CD4-positive, alpha-beta T cell (primary cell): ENCODE measurements around the gene SEC61A2. TPM values are rescaled to one million over a fixed set of nuclear protein-coding genes. Genes with fewer than 3 reads are reported as not detected.
"Not testable (repeated sequence)": the region's sequence is repeated elsewhere in the genome, so short reads cannot be mapped to it uniquely, and the experiment has no call there.

Experiments used
- ATAC-seq: fragments of 200-7000 bp; cut with Tn5 transposase; one replicate; pipeline ENCODE4 v1.10.0; 2022; ENCODE audit warnings: mild to moderate bottlenecking; ENCODE audit not compliant: poor library complexity
- CTCF ChIA-PET: fragments of 350-600 bp; sonication (Branson Sonifier 250); formaldehyde crosslinking; loops from one replicate; lab custom pipeline; 2021; ENCODE audit warnings: antibody characterized with exemption, inconsistent platforms; lab: Charles Lee
- POLR2A ChIA-PET: fragments of 350-600 bp; sonication (Branson Sonifier 250); formaldehyde crosslinking; loops from one replicate; lab custom pipeline; 2021; ENCODE audit warnings: antibody characterized with exemption, inconsistent platforms; lab: Charles Lee
- DNase-seq, 14 experiments: peaks; one replicate each; pipeline ENCODE4 v3.0.0-alpha.2; 2013 to 2020; ENCODE audit warnings: mixed read lengths in 2 of 14
- H3K27ac ChIP-seq, 2 donors: one replicate each; pipeline versions ENCODE4 v1.5.1 to v1.7.0; 2013; ENCODE audit warnings: low read length in 2 of 2, low read depth in 1 of 2, mild to moderate bottlenecking in 1 of 2
- H3K27me3 ChIP-seq, 2 experiments: 1 replicate in 1 of 2; 2 replicates in 1 of 2; pipeline versions ENCODE4 v1.6.1 to v1.7.0; 2013; ENCODE audit warnings: low read length in 2 of 2, control low read depth in 1 of 2, mild to moderate bottlenecking in 1 of 2, moderate library complexity in 1 of 2; ENCODE audit not compliant: insufficient read depth in 2 of 2, control insufficient read depth in 1 of 2
- H3K36me3 ChIP-seq: one replicate; pipeline ENCODE4 v1.6.1; 2013; ENCODE audit warnings: low read length, control low read depth; ENCODE audit not compliant: insufficient read depth
- H3K4me1 ChIP-seq: one replicate; pipeline ENCODE4 v1.6.1; 2013; ENCODE audit warnings: low read length, control low read depth; ENCODE audit not compliant: insufficient read depth
- H3K4me3 ChIP-seq: one replicate; pipeline ENCODE4 v1.5.1; 2013; ENCODE audit warnings: mild to moderate bottlenecking, low read length, moderate library complexity
- H3K9me3 ChIP-seq, 2 experiments: 1 replicate in 1 of 2; 2 replicates in 1 of 2; pipeline versions ENCODE4 v1.6.1 to v1.7.0; 2013; ENCODE audit warnings: low read length in 2 of 2, mild to moderate bottlenecking in 2 of 2, control low read depth in 1 of 2, moderate library complexity in 1 of 2; ENCODE audit not compliant: control insufficient read depth in 1 of 2, insufficient read depth in 1 of 2
- H3K27ac Mint-ChIP-seq: one replicate; pipeline ENCODE4 v1.8.0; 2020; ENCODE audit warnings: mixed read lengths
- H3K27me3 Mint-ChIP-seq: one replicate; pipeline ENCODE4 v1.8.0; 2021; ENCODE audit warnings: mixed read lengths
- H3K36me3 Mint-ChIP-seq: one replicate; pipeline ENCODE4 v1.8.0; 2021; ENCODE audit warnings: low read depth, mixed read lengths
- H3K4me1 Mint-ChIP-seq: one replicate; pipeline ENCODE4 v1.8.0; 2021; ENCODE audit warnings: low read depth, mixed read lengths
- H3K4me3 Mint-ChIP-seq: one replicate; pipeline ENCODE4 v1.8.0; 2020; ENCODE audit warnings: mild to moderate bottlenecking, mixed read lengths
- H3K9me3 Mint-ChIP-seq: one replicate; pipeline ENCODE4 v1.8.0; 2020; ENCODE audit warnings: mixed read lengths
- intact Hi-C, 2 experiments: fragments of 100-400 bp; cut with DNase I in 1 of 2; cut with micrococcal nuclease in 1 of 2; formaldehyde crosslinking; loops; one replicate each; pipeline versions ENCODE4 v1.15.1 to v1.9.0; 2023 to 2025; cut with DNase I, micrococcal nuclease
- total RNA-seq, 174 experiments: library from RNA in 2 of 174; stranded (reverse) in 2 of 174; gene quantifications; one replicate each; pipeline ENCODE4 v1.2.3 and lab custom pipeline; 2021 to 2026
- TF ChIP-seq, protein P1 (sequence below): fragments of 200-600 bp; IDR thresholded peaks from one replicate; pipeline ENCODE4 v1.8.0; 2022; ENCODE audit warnings: antibody characterized with exemption, mild to moderate bottlenecking

SEC61A2 gene
- total RNA-seq, 2 experiments from 2014 or later = 9.9 to 10.8 TPM

DNA sequence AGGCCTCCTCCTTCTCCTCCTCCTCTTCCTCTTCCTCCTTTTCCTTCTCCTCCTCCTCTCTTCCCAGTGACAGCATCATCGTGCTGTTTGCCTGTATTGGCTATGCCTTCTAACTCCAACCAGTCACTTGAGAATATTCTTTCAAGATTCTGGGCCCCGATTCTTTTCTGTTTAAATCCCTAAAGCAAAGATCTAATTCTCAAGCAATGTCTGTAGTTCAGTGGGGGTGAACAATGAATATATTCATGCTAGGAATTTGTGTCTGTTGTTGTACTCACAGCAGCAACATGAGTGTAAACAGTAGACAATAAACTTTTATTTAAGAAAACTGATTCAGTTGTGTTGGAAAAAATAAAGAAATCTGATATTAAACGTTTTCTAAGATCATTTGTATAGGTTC lies 35.6 kb downstream of the SEC61A2 start:
- Mint-ChIP-seq H3K4me1 (no peaks in the 10 kb centered on the region), H3K27ac (peak overlapping the region; percentile 11), H3K36me3 (peaks cover 82% of the 10 kb centered on the region), H3K4me3 (no peak overlapping the region), H3K27me3 (no peaks in the 10 kb centered on the region), H3K9me3 (no peaks in the 10 kb centered on the region)
- DNase-seq (no peak), ATAC-seq (no peak)
- Histone ChIP-seq H3K36me3 (peaks cover 77% of the 10 kb centered on the region), H3K27ac (no peak overlapping the region), H3K4me1 (no peaks in the 10 kb centered on the region), H3K9me3 (no peaks in the 10 kb centered on the region), H3K27me3 (no peaks in the 10 kb centered on the region), H3K4me3 (no peak overlapping the region)
- ChIA-PET CTCF (no interaction called here), POLR2A (interaction anchor here (1.1 kb wide), 1 partner anchor 31 kb away, joined by 3 read pairs; the partner anchor contains the start of genes CDC123 and NUDT5)
- intact Hi-C loops = no loop called here
- TF ChIP-seq, protein P1, sequence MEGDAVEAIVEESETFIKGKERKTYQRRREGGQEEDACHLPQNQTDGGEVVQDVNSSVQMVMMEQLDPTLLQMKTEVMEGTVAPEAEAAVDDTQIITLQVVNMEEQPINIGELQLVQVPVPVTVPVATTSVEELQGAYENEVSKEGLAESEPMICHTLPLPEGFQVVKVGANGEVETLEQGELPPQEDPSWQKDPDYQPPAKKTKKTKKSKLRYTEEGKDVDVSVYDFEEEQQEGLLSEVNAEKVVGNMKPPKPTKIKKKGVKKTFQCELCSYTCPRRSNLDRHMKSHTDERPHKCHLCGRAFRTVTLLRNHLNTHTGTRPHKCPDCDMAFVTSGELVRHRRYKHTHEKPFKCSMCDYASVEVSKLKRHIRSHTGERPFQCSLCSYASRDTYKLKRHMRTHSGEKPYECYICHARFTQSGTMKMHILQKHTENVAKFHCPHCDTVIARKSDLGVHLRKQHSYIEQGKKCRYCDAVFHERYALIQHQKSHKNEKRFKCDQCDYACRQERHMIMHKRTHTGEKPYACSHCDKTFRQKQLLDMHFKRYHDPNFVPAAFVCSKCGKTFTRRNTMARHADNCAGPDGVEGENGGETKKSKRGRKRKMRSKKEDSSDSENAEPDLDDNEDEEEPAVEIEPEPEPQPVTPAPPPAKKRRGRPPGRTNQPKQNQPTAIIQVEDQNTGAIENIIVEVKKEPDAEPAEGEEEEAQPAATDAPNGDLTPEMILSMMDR = no peak

DNA sequence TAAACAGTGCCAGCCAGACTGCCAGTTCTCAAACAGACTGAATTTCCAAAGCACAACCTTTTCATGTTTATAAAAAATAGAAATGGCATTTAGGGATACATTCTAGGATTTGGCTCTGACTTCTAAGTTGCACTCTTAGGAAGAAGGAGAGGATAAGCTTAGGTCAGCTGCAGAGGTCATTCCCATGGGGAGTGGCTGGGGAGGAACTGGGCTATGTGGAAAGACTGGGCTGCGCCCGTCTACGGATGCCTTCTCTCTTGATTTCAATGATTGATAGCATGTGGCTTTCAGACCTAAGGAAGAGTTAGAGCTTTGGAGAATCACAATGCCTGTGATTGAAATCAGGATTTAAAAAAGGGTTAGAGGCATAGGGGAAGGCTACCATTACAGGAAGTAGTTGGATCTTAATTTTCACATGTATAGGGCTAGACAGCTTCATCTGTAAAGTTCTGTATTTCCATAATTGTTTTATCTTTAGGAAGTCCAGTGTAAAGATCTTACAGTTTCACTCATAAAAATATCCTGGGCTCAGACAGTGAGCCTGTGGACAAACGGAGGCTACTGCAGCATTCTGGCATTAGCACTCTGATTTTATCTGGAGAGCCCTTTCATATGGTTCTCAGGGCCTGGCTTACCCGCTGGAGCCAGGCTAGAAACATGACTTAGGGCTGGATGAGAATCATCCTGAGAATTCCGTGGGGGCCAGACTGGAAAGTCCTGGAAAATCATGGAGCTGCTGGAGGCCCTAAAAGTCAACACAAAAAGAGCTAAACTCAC lies 36.7 kb downstream of the SEC61A2 start:
- ATAC-seq = no peak
- intact Hi-C loops = no loop called here
- Mint-ChIP-seq H3K4me3 (no peak overlapping the region), H3K9me3 (no peaks in the 10 kb centered on the region), H3K4me1 (no peaks in the 10 kb centered on the region), H3K27me3 (no peaks in the 10 kb centered on the region), H3K27ac (no peak overlapping the region), H3K36me3 (peaks cover 83% of the 10 kb centered on the region)
- TF ChIP-seq, protein P1 = no peak
- ChIA-PET CTCF (no interaction called here), POLR2A (no interaction called here)
- H3K36me3 ChIP-seq = peaks cover 82% of the 10 kb centered on the region
- H3K27ac ChIP-seq = no peak overlapping the region
- no peaks in the 10 kb centered on the region for H3K9me3 ChIP-seq
- no peaks in the 10 kb centered on the region for H3K4me1 ChIP-seq
- DNase-seq = no peak
- no peaks in the 10 kb centered on the region for H3K27me3 ChIP-seq
- no peak overlapping the region for H3K4me3 ChIP-seq

GRCh38 chr10:12171512-12171911 lies 42.0 kb downstream of the SEC61A2 start:
- H3K4me1 ChIP-seq, H3K27ac ChIP-seq, H3K4me3 Mint-ChIP-seq, CTCF ChIA-PET, H3K9me3 Mint-ChIP-seq, H3K4me3 ChIP-seq, H3K27me3 Mint-ChIP-seq, H3K9me3 ChIP-seq, DNase-seq, intact Hi-C loops, ATAC-seq, POLR2A ChIA-PET, H3K27me3 ChIP-seq, H3K4me1 Mint-ChIP-seq: not testable (repeated sequence)
- peaks cover 79% of the 10 kb centered on the region for H3K36me3 ChIP-seq
- Mint-ChIP-seq H3K36me3 (peaks cover 78% of the 10 kb centered on the region), H3K27ac (peak overlapping the region; percentile 56)
